Bronchial epithelial cell (primary cell): Measurements from ENCODE around the gene MAGEB10. TPM values are rescaled to one million over a fixed set of nuclear protein-coding genes. Genes with fewer than 3 reads are reported as not detected.
A peak's percentile ranks its signal among the peaks of the same experiment; 100 is the strongest.
"Not testable (repeated sequence)": the region's sequence is repeated elsewhere in the genome, so short reads cannot be mapped to it uniquely, and the experiment has no call there.

Source experiments
- DNase-seq: peaks from one replicate; pipeline ENCODE4 v3.0.0-alpha.2; 2010; ENCODE audit warnings: low read depth
- FAIRE-seq: peaks from 2 replicates; lab custom pipeline; 2011; peaks lifted over from hg19 to GRCh38; lab: Jason Lieb, UNC
- H3K27me3 ChIP-seq: 2 replicates; pipeline ENCODE4 v1.5.1; 2011; ENCODE audit warnings: low read length; ENCODE audit not compliant: control insufficient read depth, insufficient read depth
- H3K36me3 ChIP-seq: 2 replicates; pipeline ENCODE4 v1.5.1; 2011; ENCODE audit warnings: low read length; ENCODE audit not compliant: control insufficient read depth, insufficient read depth
- H3K4me3 ChIP-seq: 2 replicates; pipeline ENCODE4 v1.5.1; 2011; ENCODE audit warnings: mild to moderate bottlenecking, low read depth, low read length, control low read depth
- CTCF ChIP-seq: IDR thresholded peaks from 2 replicates; pipeline ENCODE4 v1.5.1; 2011; ENCODE audit warnings: mild to moderate bottlenecking, moderate library complexity, low read length, control low read depth, inconsistent platforms; ENCODE audit not compliant: insufficient read depth, severe bottlenecking
- total RNA-seq: library from RNA; depleted of rRNA; stranded (reverse); fragments of >200 nt; gene quantifications from 2 replicates; pipeline ENCODE4 v1.2.1, GENCODE V29; 2014

The MAGEB10 gene
- total RNA-seq, 1 donor from 2014 or later: not detected

- no peak overlapping the region for H3K4me3 ChIP-seq
- TF ChIP-seq CTCF: no peak
- no peaks in the 10 kb centered on the region for H3K27me3 ChIP-seq
- H3K36me3 ChIP-seq: no peaks in the 10 kb centered on the region
- FAIRE-seq (no peak), DNase-seq (no peak)
Observed at GRCh38 chrX:27797575-27797974, 10.2 kb upstream of the MAGEB10 start.

GRCh38 chrX:27808226-27808625, 436 bp downstream of the MAGEB10 start:
- DNase-seq: no peak
- Histone ChIP-seq H3K27me3 (no peaks in the 10 kb centered on the region), H3K36me3 (no peaks in the 10 kb centered on the region), H3K4me3 (no peak overlapping the region)
- FAIRE-seq: no peak
- no peak for TF ChIP-seq CTCF

GRCh38 chrX:27808991-27809859, 1.4 kb downstream of the MAGEB10 start:
- H3K27me3 ChIP-seq, H3K4me3 ChIP-seq, FAIRE-seq, H3K36me3 ChIP-seq, DNase-seq: not testable (repeated sequence)

GRCh38 chrX:27815209-27815608, 7.4 kb downstream of the MAGEB10 start:
- Histone ChIP-seq H3K36me3 (no peaks in the 10 kb centered on the region), H3K27me3 (no peaks in the 10 kb centered on the region), H3K4me3 (no peak overlapping the region)
- no peak for TF ChIP-seq CTCF
- peak; percentile 32 for DNase-seq
- peak; percentile 87 for FAIRE-seq

- FAIRE-seq (no peak), DNase-seq (no peak)
- TF ChIP-seq CTCF: no peak
- no peaks in the 10 kb centered on the region for H3K36me3 ChIP-seq
- H3K27me3 ChIP-seq: no peaks in the 10 kb centered on the region
- no peak overlapping the region for H3K4me3 ChIP-seq
Observed at GRCh38 chrX:27823812-27824211, 16.0 kb downstream of the MAGEB10 start.

- no peak for TF ChIP-seq CTCF
- H3K27me3 ChIP-seq: no peaks in the 10 kb centered on the region
- no peak for FAIRE-seq
- no peak overlapping the region for H3K4me3 ChIP-seq
- no peaks in the 10 kb centered on the region for H3K36me3 ChIP-seq
- DNase-seq: no peak
Observed at GRCh38 chrX:27838185-27838584, 30.4 kb downstream of the MAGEB10 start.
